NT2/D1 (cell line): ENCODE measurements around the gene RIPK4.

ENCODE experiments used
- SUZ12 ChIP-seq: IDR thresholded peaks from 2 replicates; pipeline ENCODE4 v1.6.1; 2011; ENCODE audit not compliant: insufficient read length, insufficient read depth; ENCODE audit errors: extremely low read depth
- YY1 ChIP-seq: IDR thresholded peaks from 2 replicates; pipeline ENCODE4 v1.6.1; 2011; ENCODE audit not compliant: insufficient read length, insufficient read depth
- ZNF274 ChIP-seq: IDR thresholded peaks from 2 replicates; pipeline ENCODE4 v1.6.1; 2011; ENCODE audit warnings: mild to moderate bottlenecking, low read depth, low read length

GRCh38 chr21:41759926-41760325, 6.9 kb downstream of the RIPK4 start:
- no peak for TF ChIP-seq ZNF274
- no peak for TF ChIP-seq SUZ12
- no peak for TF ChIP-seq YY1
